GM04503 (cell line): Measurements from ENCODE around the gene IFNGR2.
"Not testable (repeated sequence)": the region's sequence is repeated elsewhere in the genome, so short reads cannot be mapped to it uniquely, and the experiment has no call there.

ENCODE experiments used
- DNase-seq: peaks from one replicate; pipeline ENCODE4 v3.0.0-alpha.2; 2012; ENCODE audit warnings: low read depth

The IFNGR2 gene

GRCh38 chr21:33377221-33377920, 25.8 kb upstream of the IFNGR2 start:
- no peak for DNase-seq

GRCh38 chr21:33378081-33378480, 25.1 kb upstream of the IFNGR2 start:
- no peak for DNase-seq

GRCh38 chr21:33379934-33380333, 23.3 kb upstream of the IFNGR2 start:
- not testable (repeated sequence) for DNase-seq

GRCh38 chr21:33380483-33380998, 22.7 kb upstream of the IFNGR2 start:
- peak; percentile 82 for DNase-seq

GRCh38 chr21:33381381-33381780, 21.8 kb upstream of the IFNGR2 start:
- DNase-seq, result not testable (repeated sequence)

- no peak for DNase-seq
Measured at GRCh38 chr21:33383056-33383888, 19.9 kb upstream of the IFNGR2 start.

GRCh38 chr21:33384841-33385331, 18.3 kb upstream of the IFNGR2 start:
- DNase-seq, result no peak

GRCh38 chr21:33386222-33386784, 16.9 kb upstream of the IFNGR2 start:
- DNase-seq, result no peak

- no peak for DNase-seq
Measured at GRCh38 chr21:33387294-33387693, 15.9 kb upstream of the IFNGR2 start.

- no peak for DNase-seq
Measured at GRCh38 chr21:33388188-33388587, 15.0 kb upstream of the IFNGR2 start.

- DNase-seq, result no peak
Measured at GRCh38 chr21:33390479-33390878, 12.7 kb upstream of the IFNGR2 start.

- DNase-seq, result no peak
Measured at GRCh38 chr21:33391656-33392055, 11.6 kb upstream of the IFNGR2 start.

- DNase-seq, result no peak
Measured at GRCh38 chr21:33392284-33392985, 10.8 kb upstream of the IFNGR2 start.

GRCh38 chr21:33393348-33393747, 9.9 kb upstream of the IFNGR2 start:
- no peak for DNase-seq

- DNase-seq, result no peak
Measured at GRCh38 chr21:33394260-33394659, 9.0 kb upstream of the IFNGR2 start.

GRCh38 chr21:33395891-33396331, 7.3 kb upstream of the IFNGR2 start:
- no peak for DNase-seq

- DNase-seq, result no peak
Measured at GRCh38 chr21:33396436-33396835, 6.8 kb upstream of the IFNGR2 start.

- DNase-seq, result peak; percentile 54
Measured at GRCh38 chr21:33396951-33397350, 6.3 kb upstream of the IFNGR2 start.

- DNase-seq, result no peak
Measured at GRCh38 chr21:33397717-33398116, 5.5 kb upstream of the IFNGR2 start.

- DNase-seq, result no peak
Measured at GRCh38 chr21:33398361-33398760, 4.9 kb upstream of the IFNGR2 start.

- DNase-seq, result peak; percentile 47
Measured at GRCh38 chr21:33401630-33401992, 1.6 kb upstream of the IFNGR2 start.
